Activated effector memory CD4-positive, alpha-beta T cell treated with anti-CD3 and anti-CD28 coated beads, Interleukin-2, amount 50 U/mL, for 16 hours (primary cell): ENCODE measurements around the gene SLC27A3.
A peak's percentile ranks its signal among the peaks of the same experiment; 100 is the strongest.

Experiments
- DNase-seq: peaks from one replicate; pipeline ENCODE4 v3.0.0-alpha.2; 2020

The SLC27A3 gene

GRCh38 chr1:153801028-153801625 lies 25.9 kb downstream of the SLC27A3 start:
- no peak for DNase-seq

GRCh38 chr1:153801786-153802697 lies 26.8 kb downstream of the SLC27A3 start:
- DNase-seq: peak; percentile 47

- DNase-seq: no peak
Observed at GRCh38 chr1:153803470-153804056, 28.4 kb downstream of the SLC27A3 start.

- no peak for DNase-seq
Observed at GRCh38 chr1:153804112-153804511, 28.9 kb downstream of the SLC27A3 start.

- peak; percentile 79 for DNase-seq
Observed at GRCh38 chr1:153805042-153805745, 30.0 kb downstream of the SLC27A3 start.

GRCh38 chr1:153805886-153806719 lies 30.9 kb downstream of the SLC27A3 start:
- no peak for DNase-seq

- DNase-seq: no peak
Observed at GRCh38 chr1:153816283-153816889, 41.2 kb downstream of the SLC27A3 start.

GRCh38 chr1:153818876-153819275 lies 43.7 kb downstream of the SLC27A3 start:
- DNase-seq: no peak

- DNase-seq: no peak
Observed at GRCh38 chr1:153827168-153827964, 52.2 kb downstream of the SLC27A3 start.
